ENCODE data around the gene OSM. TPM values are rescaled to one million over a fixed set of nuclear protein-coding genes. Genes with fewer than 3 reads are reported as not detected.

Gene OSM
- total RNA-seq, 1 donor from 2014 or later, result not detected

GRCh38 chr22:30297991-30298701, 31.5 kb upstream of the OSM start:
- peaks cover 6% of the 10 kb centered on the region for H3K9me3 Mint-ChIP-seq (ENCODE audit: unreplicated experiment)
- H3K36me3 Mint-ChIP-seq (ENCODE audit: unreplicated experiment), result no peaks in the 10 kb centered on the region
- no peak for DNase-seq
- TF ChIP-seq, protein P1, sequence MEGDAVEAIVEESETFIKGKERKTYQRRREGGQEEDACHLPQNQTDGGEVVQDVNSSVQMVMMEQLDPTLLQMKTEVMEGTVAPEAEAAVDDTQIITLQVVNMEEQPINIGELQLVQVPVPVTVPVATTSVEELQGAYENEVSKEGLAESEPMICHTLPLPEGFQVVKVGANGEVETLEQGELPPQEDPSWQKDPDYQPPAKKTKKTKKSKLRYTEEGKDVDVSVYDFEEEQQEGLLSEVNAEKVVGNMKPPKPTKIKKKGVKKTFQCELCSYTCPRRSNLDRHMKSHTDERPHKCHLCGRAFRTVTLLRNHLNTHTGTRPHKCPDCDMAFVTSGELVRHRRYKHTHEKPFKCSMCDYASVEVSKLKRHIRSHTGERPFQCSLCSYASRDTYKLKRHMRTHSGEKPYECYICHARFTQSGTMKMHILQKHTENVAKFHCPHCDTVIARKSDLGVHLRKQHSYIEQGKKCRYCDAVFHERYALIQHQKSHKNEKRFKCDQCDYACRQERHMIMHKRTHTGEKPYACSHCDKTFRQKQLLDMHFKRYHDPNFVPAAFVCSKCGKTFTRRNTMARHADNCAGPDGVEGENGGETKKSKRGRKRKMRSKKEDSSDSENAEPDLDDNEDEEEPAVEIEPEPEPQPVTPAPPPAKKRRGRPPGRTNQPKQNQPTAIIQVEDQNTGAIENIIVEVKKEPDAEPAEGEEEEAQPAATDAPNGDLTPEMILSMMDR (IDR thresholded peaks at IDR 0.05; ENCODE audit: partially characterized antibody, unreplicated experiment), result no peak
- H3K27me3 Mint-ChIP-seq (ENCODE audit: unreplicated experiment), result peaks cover 3% of the 10 kb centered on the region
- no peak overlapping the region for H3K4me3 Mint-ChIP-seq (ENCODE audit: unreplicated experiment)
- no peak overlapping the region for H3K27ac Mint-ChIP-seq (ENCODE audit: unreplicated experiment)
- H3K4me1 Mint-ChIP-seq (ENCODE audit: low read depth, unreplicated experiment), result peaks cover 4% of the 10 kb centered on the region

GRCh38 chr22:30297276-30297990, 30.8 kb upstream of the OSM start:
- Mint-ChIP-seq H3K27ac (ENCODE audit: unreplicated experiment) (no peak overlapping the region), H3K4me1 (ENCODE audit: low read depth, unreplicated experiment) (peaks cover 4% of the 10 kb centered on the region), H3K4me3 (ENCODE audit: unreplicated experiment) (no peak overlapping the region)

GRCh38 chr22:30296833-30297232, 30.2 kb upstream of the OSM start:
- H3K36me3 Mint-ChIP-seq (ENCODE audit: unreplicated experiment), result no peaks in the 10 kb centered on the region
- TF ChIP-seq, protein P1 (IDR thresholded peaks at IDR 0.05; ENCODE audit: partially characterized antibody, unreplicated experiment), result no peak
- peaks cover 3% of the 10 kb centered on the region for H3K27me3 Mint-ChIP-seq (ENCODE audit: unreplicated experiment)
- DNase-seq, result no peak
- peaks cover 6% of the 10 kb centered on the region for H3K9me3 Mint-ChIP-seq (ENCODE audit: unreplicated experiment)
- H3K27ac Mint-ChIP-seq (ENCODE audit: unreplicated experiment), result no peak overlapping the region
- H3K4me1 Mint-ChIP-seq (ENCODE audit: low read depth, unreplicated experiment), result peaks cover 4% of the 10 kb centered on the region
- no peak overlapping the region for H3K4me3 Mint-ChIP-seq (ENCODE audit: unreplicated experiment)

More at GRCh38 chr22:30297276-30297990, 30.8 kb upstream of the OSM start:
- H3K9me3 Mint-ChIP-seq (ENCODE audit: unreplicated experiment), result peaks cover 6% of the 10 kb centered on the region
- TF ChIP-seq, protein P1 (IDR thresholded peaks at IDR 0.05; ENCODE audit: partially characterized antibody, unreplicated experiment), result no peak
- H3K27me3 Mint-ChIP-seq (ENCODE audit: unreplicated experiment), result peaks cover 3% of the 10 kb centered on the region
- no peaks in the 10 kb centered on the region for H3K36me3 Mint-ChIP-seq (ENCODE audit: unreplicated experiment)
- no peak for DNase-seq

- DNase-seq, result no peak
- peaks cover 6% of the 10 kb centered on the region for H3K9me3 Mint-ChIP-seq (ENCODE audit: unreplicated experiment)
- peaks cover 4% of the 10 kb centered on the region for H3K4me1 Mint-ChIP-seq (ENCODE audit: low read depth, unreplicated experiment)
- no peak overlapping the region for H3K4me3 Mint-ChIP-seq (ENCODE audit: unreplicated experiment)
- H3K27ac Mint-ChIP-seq (ENCODE audit: unreplicated experiment), result no peak overlapping the region
- peaks cover 3% of the 10 kb centered on the region for H3K27me3 Mint-ChIP-seq (ENCODE audit: unreplicated experiment)
- TF ChIP-seq, protein P1 (IDR thresholded peaks at IDR 0.05; ENCODE audit: partially characterized antibody, unreplicated experiment), result no peak
- no peaks in the 10 kb centered on the region for H3K36me3 Mint-ChIP-seq (ENCODE audit: unreplicated experiment)
These were observed 29.7 kb upstream of the OSM start for GRCh38 chr22:30296324-30296723.

GRCh38 chr22:30295576-30295975, 28.9 kb upstream of the OSM start:
- H3K4me1 Mint-ChIP-seq (ENCODE audit: low read depth, unreplicated experiment), result peaks cover 4% of the 10 kb centered on the region
- peaks cover 6% of the 10 kb centered on the region for H3K9me3 Mint-ChIP-seq (ENCODE audit: unreplicated experiment)
- TF ChIP-seq, protein P1 (IDR thresholded peaks at IDR 0.05; ENCODE audit: partially characterized antibody, unreplicated experiment), result no peak
- H3K27ac Mint-ChIP-seq (ENCODE audit: unreplicated experiment), result no peak overlapping the region
- H3K27me3 Mint-ChIP-seq (ENCODE audit: unreplicated experiment), result peaks cover 3% of the 10 kb centered on the region
- no peak overlapping the region for H3K4me3 Mint-ChIP-seq (ENCODE audit: unreplicated experiment)
- H3K36me3 Mint-ChIP-seq (ENCODE audit: unreplicated experiment), result no peaks in the 10 kb centered on the region
- no peak for DNase-seq
